ENCODE results near the gene CACNB4.

Gene CACNB4

GRCh38 chr2:151978709-151979108, 120.1 kb downstream of the CACNB4 start:
- no peak overlapping the region for H3K27ac ChIP-seq
- TF ChIP-seq, protein P1, sequence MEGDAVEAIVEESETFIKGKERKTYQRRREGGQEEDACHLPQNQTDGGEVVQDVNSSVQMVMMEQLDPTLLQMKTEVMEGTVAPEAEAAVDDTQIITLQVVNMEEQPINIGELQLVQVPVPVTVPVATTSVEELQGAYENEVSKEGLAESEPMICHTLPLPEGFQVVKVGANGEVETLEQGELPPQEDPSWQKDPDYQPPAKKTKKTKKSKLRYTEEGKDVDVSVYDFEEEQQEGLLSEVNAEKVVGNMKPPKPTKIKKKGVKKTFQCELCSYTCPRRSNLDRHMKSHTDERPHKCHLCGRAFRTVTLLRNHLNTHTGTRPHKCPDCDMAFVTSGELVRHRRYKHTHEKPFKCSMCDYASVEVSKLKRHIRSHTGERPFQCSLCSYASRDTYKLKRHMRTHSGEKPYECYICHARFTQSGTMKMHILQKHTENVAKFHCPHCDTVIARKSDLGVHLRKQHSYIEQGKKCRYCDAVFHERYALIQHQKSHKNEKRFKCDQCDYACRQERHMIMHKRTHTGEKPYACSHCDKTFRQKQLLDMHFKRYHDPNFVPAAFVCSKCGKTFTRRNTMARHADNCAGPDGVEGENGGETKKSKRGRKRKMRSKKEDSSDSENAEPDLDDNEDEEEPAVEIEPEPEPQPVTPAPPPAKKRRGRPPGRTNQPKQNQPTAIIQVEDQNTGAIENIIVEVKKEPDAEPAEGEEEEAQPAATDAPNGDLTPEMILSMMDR (IDR thresholded peaks at IDR 0.05; ENCODE audit: low read depth, low read length) = no peak
- no peaks in the 10 kb centered on the region for H3K9me3 ChIP-seq (ENCODE audit: severe bottlenecking)
- H3K27me3 ChIP-seq (ENCODE audit: insufficient read depth, low read depth, severe bottlenecking) = no peaks in the 10 kb centered on the region
- no peak overlapping the region for H3K4me3 ChIP-seq (ENCODE audit: low read depth, low read length)
- H3K36me3 ChIP-seq = no peaks in the 10 kb centered on the region
- no peak for DNase-seq

DNA sequence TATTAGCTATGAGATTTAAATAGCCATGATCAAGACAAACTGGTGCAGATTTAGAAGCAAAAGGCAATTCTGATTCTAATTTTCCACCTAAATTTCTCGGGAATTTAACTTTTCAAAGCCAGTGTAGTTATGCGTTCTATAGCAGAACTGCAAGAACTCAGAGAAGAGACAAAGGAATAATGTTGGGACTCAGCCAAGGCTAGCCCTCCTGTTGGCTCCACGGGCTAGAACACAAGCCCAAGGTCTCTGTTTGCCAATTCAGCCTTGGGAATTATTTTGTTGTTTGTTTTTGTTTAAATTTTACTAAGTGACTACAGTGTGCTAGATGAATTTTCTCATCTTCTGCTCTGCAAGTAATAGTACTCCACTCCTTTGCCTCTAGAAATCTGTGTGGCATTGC, 121.2 kb downstream of the CACNB4 start:
- no peak for DNase-seq
- Histone ChIP-seq H3K27ac (no peak overlapping the region), H3K36me3 (no peaks in the 10 kb centered on the region), H3K4me3 (ENCODE audit: low read depth, low read length) (no peak overlapping the region), H3K9me3 (ENCODE audit: severe bottlenecking) (no peaks in the 10 kb centered on the region), H3K27me3 (ENCODE audit: insufficient read depth, low read depth, severe bottlenecking) (no peaks in the 10 kb centered on the region)
- TF ChIP-seq, protein P1 (IDR thresholded peaks at IDR 0.05; ENCODE audit: low read depth, low read length) = no peak

- DNase-seq = no peak
- H3K36me3 ChIP-seq = no peaks in the 10 kb centered on the region
- no peak overlapping the region for H3K27ac ChIP-seq
- TF ChIP-seq, protein P1 (IDR thresholded peaks at IDR 0.05; ENCODE audit: low read depth, low read length) = no peak
- H3K4me3 ChIP-seq (ENCODE audit: low read depth, low read length) = no peak overlapping the region
- no peaks in the 10 kb centered on the region for H3K9me3 ChIP-seq (ENCODE audit: severe bottlenecking)
- no peaks in the 10 kb centered on the region for H3K27me3 ChIP-seq (ENCODE audit: insufficient read depth, low read depth, severe bottlenecking)
These were observed 121.9 kb downstream of the CACNB4 start for GRCh38 chr2:151976945-151977353.

DNA sequence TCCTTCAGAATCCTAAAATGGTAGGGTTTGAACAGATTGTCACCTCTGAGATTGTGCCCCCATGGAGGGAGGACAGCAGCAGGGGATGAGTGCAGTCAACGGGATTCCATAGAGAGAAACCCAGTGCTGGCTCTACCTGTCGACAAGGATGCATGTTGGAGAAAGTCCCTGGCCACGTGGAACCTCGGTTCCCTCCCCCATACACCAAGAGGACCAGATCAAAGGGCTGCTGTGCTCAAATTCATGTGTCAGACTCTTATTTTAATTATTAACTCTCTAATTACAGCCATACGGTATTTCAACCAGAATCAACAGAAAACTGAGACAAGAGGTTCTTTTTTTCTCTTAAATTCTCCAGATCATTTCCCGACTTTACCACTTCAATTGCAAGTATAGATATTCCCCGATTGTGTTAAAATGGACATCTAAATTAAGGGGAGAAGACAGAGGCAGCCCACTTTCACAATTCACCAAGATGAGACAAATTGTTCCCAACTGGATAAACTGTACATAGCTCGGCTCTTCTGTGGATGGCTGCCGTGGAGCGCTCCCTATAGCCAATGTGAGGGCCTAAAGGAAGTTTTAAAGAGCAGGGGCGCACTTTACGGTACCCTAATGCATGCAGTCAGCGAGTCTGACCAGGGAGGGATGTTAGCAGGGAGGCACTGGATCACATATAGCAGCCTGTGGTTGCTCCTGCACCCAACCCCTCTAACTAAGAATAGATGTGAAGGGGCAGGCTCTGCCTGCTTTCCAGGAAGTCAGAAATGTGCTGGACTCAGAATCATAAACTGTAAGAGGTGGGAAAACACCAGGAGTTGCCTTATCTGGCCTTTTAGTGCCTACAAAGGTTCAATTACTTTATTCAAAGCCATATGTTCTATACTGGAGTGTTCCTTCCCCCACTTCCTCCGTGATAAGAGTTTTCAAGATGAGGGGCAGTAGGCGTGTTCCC, 123.1 kb downstream of the CACNB4 start:
- H3K36me3 ChIP-seq = no peaks in the 10 kb centered on the region
- H3K27me3 ChIP-seq (ENCODE audit: insufficient read depth, low read depth, severe bottlenecking) = no peaks in the 10 kb centered on the region
- no peak overlapping the region for H3K27ac ChIP-seq
- H3K4me3 ChIP-seq (ENCODE audit: low read depth, low read length) = no peak overlapping the region
- no peaks in the 10 kb centered on the region for H3K9me3 ChIP-seq (ENCODE audit: severe bottlenecking)
- TF ChIP-seq, protein P1 (IDR thresholded peaks at IDR 0.05; ENCODE audit: low read depth, low read length) = no peak
- DNase-seq = no peak

DNA sequence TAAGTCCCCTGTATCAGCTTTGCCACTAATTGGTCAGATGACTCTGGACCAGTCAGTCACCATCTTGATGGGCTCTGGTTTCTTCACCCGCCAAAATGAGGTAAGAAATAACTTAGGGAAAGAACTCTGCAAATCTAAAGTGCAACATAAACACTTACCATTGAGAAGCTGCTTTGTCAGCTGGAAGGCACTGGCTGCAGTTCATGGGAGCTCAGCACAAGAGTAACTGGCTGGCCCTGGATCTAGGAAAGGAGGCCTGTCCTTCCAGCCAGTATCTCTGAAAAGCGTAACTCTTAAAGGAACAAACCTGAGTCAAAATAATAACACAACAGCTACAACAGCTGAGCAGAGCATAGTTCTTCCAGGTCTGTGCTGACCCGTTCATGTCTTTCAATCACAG, 123.9 kb downstream of the CACNB4 start:
- Histone ChIP-seq H3K9me3 (ENCODE audit: severe bottlenecking) (no peaks in the 10 kb centered on the region), H3K36me3 (no peaks in the 10 kb centered on the region), H3K27ac (no peak overlapping the region), H3K4me3 (ENCODE audit: low read depth, low read length) (no peak overlapping the region), H3K27me3 (ENCODE audit: insufficient read depth, low read depth, severe bottlenecking) (no peaks in the 10 kb centered on the region)
- TF ChIP-seq, protein P1 (IDR thresholded peaks at IDR 0.05; ENCODE audit: low read depth, low read length) = no peak
- no peak for DNase-seq

DNA sequence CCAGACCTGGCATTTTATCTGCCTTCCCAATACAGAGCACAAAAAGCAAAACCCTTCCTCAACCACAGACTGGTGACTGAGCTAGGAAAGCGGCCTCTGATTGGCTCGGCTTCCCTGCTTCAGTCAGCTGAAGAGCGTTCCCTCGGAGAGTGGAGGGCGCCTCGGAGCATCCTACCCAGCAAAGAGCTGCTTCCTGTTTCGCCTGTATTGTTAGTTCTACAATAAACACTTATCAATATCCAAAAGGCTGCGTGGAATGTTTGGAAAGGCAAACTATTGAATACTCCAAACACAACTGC, 125.0 kb downstream of the CACNB4 start:
- H3K4me3 ChIP-seq (ENCODE audit: low read depth, low read length) = no peak overlapping the region
- TF ChIP-seq, protein P1 (IDR thresholded peaks at IDR 0.05; ENCODE audit: low read depth, low read length) = no peak
- no peak for DNase-seq

More for the DNA sequence above, 125.0 kb downstream of the CACNB4 start:
- no peaks in the 10 kb centered on the region for H3K9me3 ChIP-seq (ENCODE audit: severe bottlenecking)
- H3K27ac ChIP-seq = no peak overlapping the region
- no peaks in the 10 kb centered on the region for H3K36me3 ChIP-seq
- H3K27me3 ChIP-seq (ENCODE audit: insufficient read depth, low read depth, severe bottlenecking) = no peaks in the 10 kb centered on the region

All from WERI-Rb-1 (cell line).